GM20000 (cell line): ENCODE results near the gene C10orf90.

ENCODE experiments used
- DNase-seq: peaks from one replicate; pipeline ENCODE4 v3.0.0; 2012; ENCODE audit warnings: low spot score
- TF ChIP-seq, protein P1 (sequence below): IDR thresholded peaks from 2 replicates; pipeline ENCODE4 v1.5.1; 2012; ENCODE audit warnings: mild to moderate bottlenecking, control low read depth; ENCODE audit errors: extremely low read depth, missing control alignments

C10orf90 gene

DNA sequence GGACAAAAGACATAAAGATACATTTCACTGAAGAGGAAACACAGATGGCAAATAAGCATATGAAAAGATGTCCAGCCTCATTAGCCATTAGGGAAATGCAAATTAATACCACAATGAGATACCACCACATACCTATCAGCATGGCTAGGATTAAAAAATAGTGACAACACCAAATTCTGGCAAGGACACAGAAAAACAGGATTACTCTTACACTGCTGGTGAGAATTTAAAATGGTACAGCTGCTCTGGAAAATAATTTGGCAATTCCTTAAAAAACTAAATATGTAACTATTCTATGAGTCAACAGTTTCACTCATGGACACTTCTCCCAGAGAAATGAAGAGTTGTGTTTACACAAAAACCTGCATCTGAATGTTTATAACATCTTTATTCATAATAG is 121.1 kb downstream of the C10orf90 start:
- TF ChIP-seq, protein P1, sequence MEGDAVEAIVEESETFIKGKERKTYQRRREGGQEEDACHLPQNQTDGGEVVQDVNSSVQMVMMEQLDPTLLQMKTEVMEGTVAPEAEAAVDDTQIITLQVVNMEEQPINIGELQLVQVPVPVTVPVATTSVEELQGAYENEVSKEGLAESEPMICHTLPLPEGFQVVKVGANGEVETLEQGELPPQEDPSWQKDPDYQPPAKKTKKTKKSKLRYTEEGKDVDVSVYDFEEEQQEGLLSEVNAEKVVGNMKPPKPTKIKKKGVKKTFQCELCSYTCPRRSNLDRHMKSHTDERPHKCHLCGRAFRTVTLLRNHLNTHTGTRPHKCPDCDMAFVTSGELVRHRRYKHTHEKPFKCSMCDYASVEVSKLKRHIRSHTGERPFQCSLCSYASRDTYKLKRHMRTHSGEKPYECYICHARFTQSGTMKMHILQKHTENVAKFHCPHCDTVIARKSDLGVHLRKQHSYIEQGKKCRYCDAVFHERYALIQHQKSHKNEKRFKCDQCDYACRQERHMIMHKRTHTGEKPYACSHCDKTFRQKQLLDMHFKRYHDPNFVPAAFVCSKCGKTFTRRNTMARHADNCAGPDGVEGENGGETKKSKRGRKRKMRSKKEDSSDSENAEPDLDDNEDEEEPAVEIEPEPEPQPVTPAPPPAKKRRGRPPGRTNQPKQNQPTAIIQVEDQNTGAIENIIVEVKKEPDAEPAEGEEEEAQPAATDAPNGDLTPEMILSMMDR = no peak
- no peak for DNase-seq

DNA sequence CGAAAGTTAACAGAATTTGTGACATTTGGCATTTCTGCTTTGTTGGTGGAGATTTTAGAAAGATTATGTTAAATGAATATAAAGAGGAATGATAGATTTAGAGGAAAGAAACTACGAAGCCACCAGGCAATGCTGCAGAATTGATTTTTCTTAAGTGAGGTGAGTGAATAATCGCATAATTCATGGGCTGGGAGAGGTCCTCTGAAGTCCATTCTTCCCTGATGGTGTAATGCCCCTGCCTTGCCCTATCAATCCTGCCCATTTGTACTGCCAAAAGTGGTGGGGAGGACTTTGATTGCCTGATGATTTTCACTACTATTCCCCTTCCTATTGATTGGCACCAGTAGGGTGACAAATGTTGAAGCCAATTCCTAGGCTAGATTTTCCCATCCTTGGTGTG is 125.9 kb downstream of the C10orf90 start:
- TF ChIP-seq, protein P1 = no peak
- no peak for DNase-seq

DNA sequence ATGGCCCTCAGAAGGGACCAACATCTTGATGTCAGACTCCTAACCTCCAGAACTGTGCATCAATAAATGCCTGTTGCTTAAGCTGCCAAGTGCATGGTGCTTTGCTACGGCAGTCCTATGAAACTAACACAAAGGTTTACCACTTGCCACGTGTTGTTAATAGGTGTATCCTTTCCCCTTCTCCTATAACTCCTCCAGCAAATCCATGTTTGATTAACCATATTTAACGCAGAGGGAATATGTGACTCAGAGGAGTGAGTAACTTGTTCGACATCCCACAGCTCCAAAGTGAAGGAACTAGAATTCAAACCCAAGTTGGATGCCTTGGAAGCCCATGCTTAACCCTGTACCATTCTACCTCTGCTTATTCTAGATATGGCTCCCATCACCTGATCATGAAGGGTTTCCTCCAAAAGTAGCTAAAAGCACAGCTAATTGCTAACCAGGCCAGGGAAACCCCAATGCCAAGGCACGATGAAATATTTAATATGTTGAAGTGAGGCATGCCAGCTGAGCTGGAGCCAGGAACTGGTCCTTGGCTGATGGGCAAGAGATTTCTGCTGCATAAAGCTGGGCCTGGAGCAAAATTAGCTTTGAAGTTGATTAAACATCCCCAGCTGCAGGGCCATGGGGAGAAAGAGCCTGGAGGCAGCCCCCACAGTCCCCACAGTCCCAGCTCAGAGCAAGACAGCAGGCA is 131.9 kb downstream of the C10orf90 start:
- TF ChIP-seq, protein P1 = no peak
- DNase-seq = no peak

DNA sequence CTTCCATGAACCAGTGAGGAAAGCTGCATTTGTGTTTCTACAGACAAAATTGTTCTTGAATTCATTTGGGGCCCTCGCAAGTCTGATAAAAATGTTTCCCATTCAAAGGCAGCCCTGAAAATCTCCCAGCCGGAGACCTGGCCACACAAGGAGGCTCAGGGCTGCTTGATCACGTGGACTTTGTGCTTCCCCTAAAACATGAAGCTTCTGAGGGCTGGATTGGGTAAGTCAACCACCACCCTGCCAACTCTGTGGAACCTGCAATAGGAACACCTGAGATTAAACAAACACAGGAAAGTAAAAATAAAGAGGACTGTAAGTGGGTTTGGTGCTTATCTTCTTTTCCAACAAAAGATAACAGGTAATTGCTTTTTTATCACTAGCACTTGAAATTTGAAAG is 133.8 kb downstream of the C10orf90 start:
- no peak for DNase-seq
- TF ChIP-seq, protein P1 = no peak

DNA sequence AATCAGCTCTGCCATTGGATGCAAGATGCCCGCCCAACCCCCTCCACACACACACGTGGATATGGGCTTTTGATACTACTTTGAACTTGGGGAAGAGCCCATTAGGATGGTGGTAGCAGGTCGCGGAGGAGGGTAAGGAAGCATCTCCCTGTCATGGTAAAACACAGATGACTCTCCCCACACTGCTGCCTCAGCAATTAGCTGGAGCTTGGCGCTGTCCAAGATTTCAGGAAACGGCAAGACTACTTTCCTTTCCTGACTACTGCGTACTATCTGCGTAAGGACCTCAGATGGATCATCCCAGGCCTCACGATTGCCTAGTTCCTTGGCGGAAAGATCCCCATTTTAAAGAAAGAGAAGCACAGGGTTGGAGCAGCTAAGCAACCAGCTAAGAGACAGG is 134.3 kb downstream of the C10orf90 start:
- TF ChIP-seq, protein P1 = no peak

DNA sequence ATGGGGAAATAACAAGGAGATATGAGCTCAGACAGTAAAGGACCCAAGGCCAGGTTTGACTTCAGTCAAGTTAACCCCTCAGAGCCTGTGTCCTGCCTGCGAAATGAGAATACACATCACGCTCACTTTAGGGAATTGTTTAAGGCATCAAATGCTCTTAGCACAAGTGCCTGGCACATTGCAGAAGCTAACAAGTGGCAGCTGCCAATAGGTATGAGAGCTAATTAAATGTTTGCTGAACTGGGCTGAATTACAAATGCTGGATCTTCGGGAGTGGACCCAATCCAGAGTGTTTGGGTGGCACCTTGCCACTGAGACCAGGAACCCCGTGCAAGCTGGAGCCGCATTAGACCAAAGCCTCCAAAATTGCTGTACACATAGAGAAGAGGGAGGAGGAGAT is 136.8 kb downstream of the C10orf90 start:
- TF ChIP-seq, protein P1 = no peak
- no peak for DNase-seq

More for the DNA sequence above, 134.3 kb downstream of the C10orf90 start:
- no peak for DNase-seq

DNA sequence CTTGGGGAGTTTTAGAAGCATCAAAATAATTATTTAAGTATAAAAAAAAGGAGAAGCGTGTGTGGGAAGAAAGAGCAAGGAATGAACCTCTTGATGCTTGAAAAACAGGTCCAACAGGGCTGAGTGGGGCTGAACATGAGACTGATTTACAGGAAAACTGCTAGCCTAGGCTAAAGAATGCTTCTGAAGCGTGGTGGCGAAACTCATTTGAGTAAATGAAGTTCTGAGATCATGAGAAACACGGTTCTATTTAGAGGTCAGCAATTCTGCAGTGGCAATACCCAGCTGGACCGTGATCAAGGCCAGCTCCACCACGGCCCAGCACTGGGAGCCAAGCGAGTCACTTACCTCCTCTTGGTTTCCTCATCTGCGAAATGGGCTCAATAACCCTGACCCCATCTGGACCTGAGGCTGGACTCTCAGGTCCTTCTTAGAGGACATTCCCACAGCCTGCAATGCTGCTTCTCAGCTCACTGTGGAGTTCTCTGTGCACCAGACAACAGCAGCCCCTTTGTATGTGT is 142.1 kb downstream of the C10orf90 start:
- TF ChIP-seq, protein P1 = no peak
- DNase-seq = no peak
